HUDEP-2 (cell line): Measurements from ENCODE around the gene MEPE.
A peak's percentile ranks its signal among the peaks of the same experiment; 100 is the strongest.

Experiments used
- DNase-seq, 76 experiments: peaks; one replicate each; lab custom pipeline; 2025; ENCODE audit not compliant: unreplicated experiment in 76 of 76; lab: John Stamatoyannopoulos, UW

Gene MEPE

GRCh38 chr4:87840149-87840548 lies 7.4 kb downstream of the MEPE start:
- DNase-seq, result no peak

GRCh38 chr4:87843936-87844335 lies 11.2 kb downstream of the MEPE start:
- DNase-seq, result no peak

- no peak for DNase-seq
Observed at GRCh38 chr4:87844452-87844851, 11.7 kb downstream of the MEPE start.

- DNase-seq, result no peak
Observed at GRCh38 chr4:87846226-87846625, 13.5 kb downstream of the MEPE start.

- peak in 22 of 76 experiments; percentile 1 to 34 (median 6) for DNase-seq
Observed at GRCh38 chr4:87848622-87849351, 16.0 kb downstream of the MEPE start.

- no peak for DNase-seq
Observed at GRCh38 chr4:87849612-87850011, 16.8 kb downstream of the MEPE start.

- no peak for DNase-seq
Observed at GRCh38 chr4:87851332-87851731, 18.6 kb downstream of the MEPE start.

GRCh38 chr4:87851953-87852352 lies 19.2 kb downstream of the MEPE start:
- no peak for DNase-seq

- peak in 6 of 76 experiments; percentile 1 to 6 (median 2) for DNase-seq
Observed at GRCh38 chr4:87853108-87853507, 20.3 kb downstream of the MEPE start.

- DNase-seq, result no peak
Observed at GRCh38 chr4:87853891-87854290, 21.1 kb downstream of the MEPE start.

GRCh38 chr4:87855559-87855958 lies 22.8 kb downstream of the MEPE start:
- no peak for DNase-seq

GRCh38 chr4:87856816-87857215 lies 24.0 kb downstream of the MEPE start:
- DNase-seq, result no peak

GRCh38 chr4:87857789-87858188 lies 25.0 kb downstream of the MEPE start:
- DNase-seq, result no peak

GRCh38 chr4:87862236-87862635 lies 29.5 kb downstream of the MEPE start:
- no peak for DNase-seq

- DNase-seq, result no peak
Observed at GRCh38 chr4:87863486-87863885, 30.7 kb downstream of the MEPE start.

- no peak for DNase-seq
Observed at GRCh38 chr4:87864321-87864720, 31.6 kb downstream of the MEPE start.

GRCh38 chr4:87865288-87865687 lies 32.5 kb downstream of the MEPE start:
- no peak for DNase-seq

- no peak for DNase-seq
Observed at GRCh38 chr4:87865960-87866598, 33.3 kb downstream of the MEPE start.

- no peak for DNase-seq
Observed at GRCh38 chr4:87868522-87868921, 35.8 kb downstream of the MEPE start.

- no peak for DNase-seq
Observed at GRCh38 chr4:87872028-87872427, 39.3 kb downstream of the MEPE start.

GRCh38 chr4:87875191-87875590 lies 42.4 kb downstream of the MEPE start:
- DNase-seq, result no peak

GRCh38 chr4:87880106-87880505 lies 47.3 kb downstream of the MEPE start:
- DNase-seq, result no peak
